Stimulated activated naive CD4-positive, alpha-beta T cell (primary cell): ENCODE results near the gene CDH13.

Source experiments
- DNase-seq, 6 experiments: peaks; one replicate each; lab custom pipeline; 2025; lab: John Stamatoyannopoulos, UW

The CDH13 gene

GRCh38 chr16:82699260-82699659, 72.5 kb downstream of the CDH13 start:
- no peak for DNase-seq

DNA sequence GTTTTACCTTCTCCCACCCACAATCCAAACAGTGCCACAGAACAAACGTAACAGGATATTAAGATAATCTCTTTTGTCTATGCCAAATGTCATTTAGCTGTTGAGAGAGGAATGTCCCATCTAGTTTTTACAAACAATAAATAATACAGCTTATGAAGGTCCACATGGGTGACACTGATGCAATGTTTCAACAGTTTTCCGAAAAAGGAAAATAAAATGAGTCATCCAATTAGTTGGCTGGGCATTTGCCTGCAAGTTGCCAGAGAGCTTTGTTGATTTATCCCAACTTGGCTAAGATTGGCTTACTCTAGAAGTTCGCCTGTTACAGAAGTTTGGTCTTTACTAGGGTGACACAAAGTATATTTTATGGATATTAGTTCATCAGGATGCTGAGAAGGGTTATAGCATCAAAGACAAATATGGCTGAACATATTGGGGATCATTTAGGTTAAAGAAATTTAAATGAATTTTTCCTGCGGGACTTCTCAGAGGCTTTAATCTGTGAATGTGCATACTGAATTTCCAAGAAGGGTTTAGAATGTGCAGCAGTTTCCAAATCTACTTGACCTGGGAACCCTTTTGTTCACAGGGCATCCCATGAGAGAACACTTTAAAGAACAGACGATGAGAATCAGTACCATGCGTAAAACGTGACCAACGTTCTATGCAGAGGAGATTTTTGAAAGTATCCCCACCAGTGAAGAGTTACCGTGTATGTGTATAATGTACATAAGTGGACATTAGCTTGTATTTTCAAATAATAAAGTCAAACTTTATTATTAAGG, 73.1 kb downstream of the CDH13 start:
- DNase-seq, result no peak

- no peak for DNase-seq
These were observed 73.9 kb downstream of the CDH13 start for GRCh38 chr16:82700541-82701235.

DNA sequence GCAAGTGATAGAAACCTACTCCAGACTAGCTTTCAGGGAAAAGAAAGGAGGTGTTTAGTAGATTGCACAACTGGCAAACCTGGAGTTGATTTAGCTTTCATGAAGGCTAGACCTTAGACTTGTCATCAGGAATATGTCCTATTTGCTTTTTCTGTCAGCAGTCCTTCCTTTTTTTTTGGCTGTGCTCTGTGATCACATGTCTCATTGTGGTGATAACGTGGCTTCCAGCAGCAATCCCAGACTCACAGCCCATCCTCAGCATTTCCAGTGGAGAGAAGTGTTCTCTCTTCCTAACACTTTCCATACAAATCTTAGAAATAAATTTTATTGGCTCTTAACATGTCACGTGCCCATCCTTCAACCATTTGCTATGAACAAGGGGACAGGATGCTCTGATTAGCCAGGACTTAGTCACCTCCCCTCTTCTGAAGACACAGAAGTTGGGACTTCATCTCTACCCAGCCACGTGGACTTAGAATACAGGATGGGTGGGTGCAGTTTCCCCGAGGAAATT, 74.7 kb downstream of the CDH13 start:
- DNase-seq, result no peak

- no peak for DNase-seq
These were observed 76.4 kb downstream of the CDH13 start for GRCh38 chr16:82703161-82703560.

GRCh38 chr16:82703871-82704768, 77.4 kb downstream of the CDH13 start:
- DNase-seq, result no peak

DNA sequence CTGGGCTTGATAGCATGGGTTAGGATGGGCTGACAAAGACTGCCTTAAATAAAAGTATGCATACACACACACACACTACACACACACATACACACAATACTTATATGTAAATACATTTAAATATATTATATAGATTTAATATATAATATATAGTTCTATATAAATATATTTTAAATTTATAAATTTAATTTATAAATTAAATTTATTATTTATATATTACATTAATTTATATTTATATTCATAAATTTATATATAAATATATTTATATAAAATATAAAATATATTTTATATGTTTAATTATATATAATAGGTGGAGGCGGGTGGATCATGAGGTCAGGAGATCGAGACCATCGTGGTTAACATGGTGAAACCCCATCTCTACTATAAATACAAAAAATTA, 83.2 kb downstream of the CDH13 start:
- DNase-seq, result no peak

DNA sequence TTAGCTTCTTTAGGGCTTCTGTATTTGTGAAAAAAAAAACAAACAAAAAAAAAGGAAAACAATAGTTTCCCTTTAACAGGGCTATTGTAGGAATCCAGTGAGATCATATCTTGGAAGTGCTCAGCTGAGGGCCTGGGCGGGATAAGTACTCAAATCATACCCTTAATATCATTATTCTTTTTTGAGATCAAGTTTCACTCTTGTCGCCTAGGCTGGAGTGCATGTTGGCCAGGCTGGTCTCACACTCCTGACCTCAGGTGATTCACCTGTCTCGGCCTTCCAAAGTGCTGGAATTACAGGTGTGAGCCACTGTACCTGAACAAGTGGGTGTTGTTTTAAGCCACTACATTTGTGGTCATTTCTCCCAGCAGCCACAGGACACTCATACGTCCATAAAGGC, 87.0 kb downstream of the CDH13 start:
- no peak for DNase-seq

- DNase-seq, result no peak
These were observed 88.4 kb downstream of the CDH13 start for GRCh38 chr16:82715160-82715559.

DNA sequence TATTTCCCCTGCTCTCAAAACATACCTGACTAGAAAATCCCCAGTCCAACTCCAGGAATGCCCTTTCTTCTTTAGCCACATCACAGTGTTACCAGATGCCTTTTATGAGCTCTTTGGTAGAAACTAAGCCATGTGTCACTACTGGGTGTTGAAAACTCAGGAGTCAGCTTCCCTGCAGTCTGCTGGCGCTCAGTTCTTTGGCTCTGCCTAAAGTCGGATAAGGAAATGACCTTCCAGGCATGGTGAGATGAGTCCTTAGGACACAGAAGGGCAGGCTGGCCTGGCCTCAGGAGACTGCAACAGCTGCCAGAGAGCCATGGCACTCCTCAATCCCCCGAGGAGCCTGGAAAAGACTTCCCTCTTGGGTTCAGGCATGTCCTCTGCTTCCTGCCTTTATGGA, 89.1 kb downstream of the CDH13 start:
- DNase-seq, result no peak

- DNase-seq, result no peak
These were observed 89.6 kb downstream of the CDH13 start for GRCh38 chr16:82716361-82716855.

DNA sequence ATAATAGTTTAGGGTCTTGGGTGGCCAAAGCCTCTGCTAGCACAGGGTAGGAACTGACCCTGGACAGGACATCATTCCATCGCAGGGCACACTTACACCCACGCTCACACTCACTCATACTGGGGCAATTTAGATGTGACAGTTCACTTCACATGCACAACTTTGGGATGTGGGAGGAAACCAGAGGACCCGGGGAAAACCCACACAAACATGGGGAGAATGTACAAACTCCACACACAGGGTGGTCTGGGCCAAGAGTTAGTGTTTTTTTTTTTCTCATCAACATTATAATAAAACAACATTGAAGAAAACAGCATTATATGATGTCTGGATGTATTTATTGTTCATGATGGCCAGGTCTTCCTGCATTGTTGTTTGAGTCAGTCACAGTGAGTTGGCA, 93.6 kb downstream of the CDH13 start:
- no peak for DNase-seq

- no peak for DNase-seq
These were observed 99.5 kb downstream of the CDH13 start for GRCh38 chr16:82726306-82726705.

DNA sequence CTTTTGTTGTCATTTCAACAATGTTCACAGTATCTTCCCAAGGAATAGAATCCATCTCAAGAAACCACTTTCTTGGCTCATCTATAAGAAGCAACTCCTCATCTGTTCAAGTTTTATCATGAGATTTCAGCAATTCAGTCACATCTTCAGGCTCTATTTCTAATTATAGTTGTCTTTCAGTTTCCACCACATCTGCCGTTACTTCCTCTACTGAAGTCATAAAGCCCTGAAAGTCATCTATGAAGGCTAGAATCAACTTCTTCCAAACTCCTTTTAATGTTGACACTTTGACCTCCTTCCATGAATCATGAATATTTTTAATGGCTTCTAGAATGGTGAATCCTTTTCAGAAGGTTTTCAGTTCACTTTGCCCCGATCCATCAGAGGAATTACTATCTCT, 102.1 kb downstream of the CDH13 start:
- DNase-seq, result no peak

GRCh38 chr16:82730901-82731300, 104.1 kb downstream of the CDH13 start:
- no peak for DNase-seq

DNA sequence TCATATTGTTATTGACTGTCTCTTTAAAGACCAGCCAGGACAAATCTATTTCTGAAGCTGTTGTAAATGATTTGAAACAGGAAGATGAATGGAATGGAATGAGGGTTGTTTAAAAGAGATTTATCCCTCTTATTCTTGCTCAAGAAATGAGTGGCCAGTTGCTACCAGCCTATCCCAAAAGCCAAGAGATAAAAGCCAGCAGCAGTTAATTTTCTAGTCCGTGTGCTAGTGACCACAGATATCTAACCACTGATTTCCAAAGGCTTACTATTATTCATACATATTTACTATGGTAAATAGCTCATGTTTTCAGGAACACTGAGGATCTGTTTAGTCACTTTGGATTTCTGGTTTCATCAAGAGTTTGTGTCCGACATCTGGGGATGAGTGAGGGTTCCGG, 105.7 kb downstream of the CDH13 start:
- DNase-seq, result no peak

GRCh38 chr16:82735186-82735585, 108.4 kb downstream of the CDH13 start:
- no peak for DNase-seq

DNA sequence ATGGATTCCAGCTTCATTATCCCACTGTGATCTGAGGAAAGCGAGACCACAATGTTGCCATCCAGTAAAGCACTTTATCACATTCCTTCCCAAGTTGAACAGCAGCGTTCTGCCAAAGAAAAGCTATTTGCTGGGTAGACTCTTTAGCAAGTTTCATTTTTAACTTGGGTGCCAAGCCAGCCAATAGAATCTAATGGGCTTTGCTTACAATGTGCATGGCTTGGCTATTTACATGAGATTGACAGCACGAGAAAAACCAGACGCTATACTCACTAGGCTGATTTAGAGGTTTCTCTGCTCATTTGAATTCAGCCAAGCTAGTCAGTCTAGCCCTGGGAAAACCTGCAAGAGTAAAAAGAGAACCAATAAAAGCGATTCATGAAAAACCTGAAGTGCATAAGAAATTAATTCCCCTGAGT, 108.9 kb downstream of the CDH13 start:
- DNase-seq, result no peak

DNA sequence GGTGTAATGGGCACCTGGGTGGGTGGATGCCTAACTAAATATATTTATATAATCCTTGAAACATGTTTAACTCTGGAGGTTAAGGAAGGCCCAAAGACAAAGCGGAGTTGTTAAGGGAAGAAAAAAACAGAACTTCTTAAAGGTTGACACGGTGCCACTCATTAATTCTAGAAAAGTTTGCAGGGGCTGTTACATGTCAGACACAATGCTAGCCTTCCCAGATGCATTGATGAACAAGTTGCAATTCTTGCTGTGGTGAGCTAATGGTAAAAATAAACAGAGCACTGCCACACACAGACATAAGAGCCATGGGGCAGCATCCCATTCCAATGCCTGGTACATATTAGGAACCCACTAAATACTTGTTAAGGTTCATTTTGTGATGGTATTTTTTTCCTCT, 109.5 kb downstream of the CDH13 start:
- no peak for DNase-seq

DNA sequence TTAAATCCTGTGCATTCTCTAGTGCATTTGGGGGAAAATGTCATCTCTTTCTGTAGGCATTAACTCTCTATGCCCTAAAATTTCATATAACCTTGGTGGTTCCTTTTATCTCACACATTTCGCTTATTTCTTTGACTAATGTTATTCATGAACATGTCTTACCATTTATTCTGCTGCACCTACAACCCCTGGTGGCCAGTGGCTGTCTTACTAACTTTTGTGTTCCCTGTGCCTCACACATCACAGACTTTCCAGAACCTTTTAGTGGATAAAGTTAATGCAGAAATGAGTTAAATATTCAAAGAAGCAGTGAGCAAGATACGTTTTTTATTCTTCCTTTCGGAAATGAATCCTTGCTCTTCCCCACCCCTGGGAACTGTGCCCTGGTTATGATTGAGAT, 111.9 kb downstream of the CDH13 start:
- DNase-seq, result no peak

DNA sequence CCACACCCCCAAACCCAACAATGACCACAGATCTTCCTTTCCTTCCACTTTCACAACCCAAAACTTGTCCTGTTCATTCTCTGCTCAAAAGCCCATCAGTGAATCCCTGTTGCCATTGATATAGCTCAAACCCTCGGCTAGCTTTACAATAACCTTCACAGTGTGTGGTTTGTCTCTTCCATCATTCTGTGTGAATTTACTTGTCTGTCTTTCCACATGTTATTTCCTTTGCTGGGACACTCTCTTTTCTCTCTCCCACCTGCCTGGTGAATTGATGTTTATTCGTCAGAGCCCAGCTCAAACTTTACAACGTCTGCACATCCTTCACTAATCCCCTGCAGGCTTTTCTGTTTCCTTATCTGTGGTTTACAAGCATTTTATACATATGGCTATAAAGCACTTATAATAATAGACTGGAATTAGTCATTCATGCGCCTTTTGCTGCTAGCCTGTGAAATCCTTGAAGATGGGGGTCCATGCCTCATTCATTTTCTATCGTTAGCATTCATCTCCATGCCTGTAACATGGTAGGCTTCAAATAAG, 114.4 kb downstream of the CDH13 start:
- no peak for DNase-seq

DNA sequence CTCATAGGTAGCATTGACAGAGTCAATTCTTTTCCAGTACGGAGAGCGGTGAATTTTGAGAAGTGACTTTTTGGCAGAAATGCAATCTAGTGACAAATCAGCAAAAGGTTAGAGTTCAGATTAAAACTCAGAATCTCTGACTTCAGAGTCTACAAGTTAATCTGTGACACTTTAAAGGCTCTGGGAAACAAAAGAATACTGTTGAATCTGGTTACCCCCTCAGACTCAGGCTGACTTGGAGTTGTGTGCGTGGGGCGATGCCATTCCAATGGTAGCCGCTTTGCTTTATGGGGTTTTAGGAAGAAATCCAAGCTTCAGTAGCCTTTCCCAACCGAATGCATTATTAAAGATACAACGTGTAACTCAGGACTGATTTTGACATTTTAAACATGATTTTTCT, 118.2 kb downstream of the CDH13 start:
- DNase-seq, result no peak
